ENCODE measurements around the gene SPHK1.

Gene SPHK1

GRCh38 chr17:76417499-76418143 is 33.2 kb downstream of the SPHK1 start:
- Histone ChIP-seq H4K20me1 (peaks cover 96% of the 10 kb centered on the region), H3K4me1 (peaks cover 55% of the 10 kb centered on the region), H3K9ac (no peak overlapping the region), H3K27me3 (no peaks in the 10 kb centered on the region), H3K9me3 (no peaks in the 10 kb centered on the region), H3K36me3 (peaks cover 64% of the 10 kb centered on the region), H3K4me3 (no peak overlapping the region), H3K4me2 (peak overlapping the region; percentile 55), H3K27ac (0 out of 2 replicates have a peak overlapping the region, but pooled peaks have one; percentile 40)
- no peak for TF ChIP-seq Cebpa-rat (IDR thresholded peaks at IDR 0.05)

- Histone ChIP-seq H3K36me3 (peaks cover 53% of the 10 kb centered on the region), H3K9ac (peak overlapping the region; percentile 42), H3K27me3 (no peaks in the 10 kb centered on the region), H3K4me2 (peak overlapping the region; percentile 81), H3K27ac (peak overlapping the region; percentile 65), H3K9me3 (no peaks in the 10 kb centered on the region), H4K20me1 (peaks cover 84% of the 10 kb centered on the region), H3K4me3 (no peak overlapping the region), H3K4me1 (peaks cover 69% of the 10 kb centered on the region)
- TF ChIP-seq Cebpa-rat (IDR thresholded peaks at IDR 0.05) = no peak
Measured at GRCh38 chr17:76419576-76420260, 35.3 kb downstream of the SPHK1 start.

- H3K9me3 ChIP-seq = no peaks in the 10 kb centered on the region
Measured at GRCh38 chr17:76420356-76421043, 36.1 kb downstream of the SPHK1 start.

GRCh38 chr17:76421044-76421407 is 36.6 kb downstream of the SPHK1 start:
- no peak overlapping the region for H3K4me3 ChIP-seq
- no peak for TF ChIP-seq Cebpa-rat (IDR thresholded peaks at IDR 0.05)

More at GRCh38 chr17:76420356-76421043, 36.1 kb downstream of the SPHK1 start:
- TF ChIP-seq Cebpa-rat (IDR thresholded peaks at IDR 0.05) = no peak
- H3K4me1 ChIP-seq = peaks cover 69% of the 10 kb centered on the region
- peak overlapping the region; percentile 65 for H3K27ac ChIP-seq
- no peaks in the 10 kb centered on the region for H3K27me3 ChIP-seq
- no peak overlapping the region for H3K4me3 ChIP-seq
- peaks cover 76% of the 10 kb centered on the region for H4K20me1 ChIP-seq
- peaks cover 46% of the 10 kb centered on the region for H3K36me3 ChIP-seq
- peak overlapping the region; percentile 81 for H3K4me2 ChIP-seq
- peak overlapping the region; percentile 42 for H3K9ac ChIP-seq

GRCh38 chr17:76422406-76422805 is 38.0 kb downstream of the SPHK1 start:
- peaks cover 72% of the 10 kb centered on the region for H4K20me1 ChIP-seq
- H3K9me3 ChIP-seq = no peaks in the 10 kb centered on the region; the same call in 1 of the 2 replicates
- peaks cover 32% of the 10 kb centered on the region for H3K36me3 ChIP-seq
- H3K9ac ChIP-seq = no peak overlapping the region
- H3K4me2 ChIP-seq = peak overlapping the region; percentile 40
- H3K4me3 ChIP-seq = no peak overlapping the region
- H3K4me1 ChIP-seq = peaks cover 73% of the 10 kb centered on the region
- no peaks in the 10 kb centered on the region for H3K27me3 ChIP-seq
- TF ChIP-seq Cebpa-rat (IDR thresholded peaks at IDR 0.05) = no peak
- H3K27ac ChIP-seq = peak overlapping the region; percentile 46; the same call in 1 of the 2 replicates

More at GRCh38 chr17:76421044-76421407, 36.6 kb downstream of the SPHK1 start:
- peak overlapping the region; percentile 65; the same call in 1 of the 2 replicates for H3K27ac ChIP-seq
- no peaks in the 10 kb centered on the region for H3K9me3 ChIP-seq
- peaks cover 46% of the 10 kb centered on the region for H3K36me3 ChIP-seq
- no peaks in the 10 kb centered on the region for H3K27me3 ChIP-seq
- peaks cover 75% of the 10 kb centered on the region for H4K20me1 ChIP-seq
- H3K4me1 ChIP-seq = peaks cover 69% of the 10 kb centered on the region
- H3K9ac ChIP-seq = 0 out of 2 replicates have a peak overlapping the region, but pooled peaks have one; percentile 42
- peak overlapping the region; percentile 81 for H3K4me2 ChIP-seq

GRCh38 chr17:76422860-76423259 is 38.5 kb downstream of the SPHK1 start:
- TF ChIP-seq Cebpa-rat (IDR thresholded peaks at IDR 0.05) = no peak
- peaks cover 72% of the 10 kb centered on the region for H4K20me1 ChIP-seq
- no peak overlapping the region for H3K4me3 ChIP-seq
- no peak overlapping the region for H3K9ac ChIP-seq
- H3K4me1 ChIP-seq = peaks cover 73% of the 10 kb centered on the region
- peak overlapping the region; percentile 40 for H3K4me2 ChIP-seq
- H3K27me3 ChIP-seq = no peaks in the 10 kb centered on the region
- H3K27ac ChIP-seq = peak overlapping the region; percentile 46; the same call in 1 of the 2 replicates
- no peaks in the 10 kb centered on the region; the same call in 1 of the 2 replicates for H3K9me3 ChIP-seq
- peaks cover 27% of the 10 kb centered on the region for H3K36me3 ChIP-seq

- H3K27me3 ChIP-seq = no peaks in the 10 kb centered on the region
- peak overlapping the region; percentile 17; the same call in 1 of the 2 replicates for H3K4me2 ChIP-seq
- TF ChIP-seq Cebpa-rat (IDR thresholded peaks at IDR 0.05) = no peak
- peaks cover 16% of the 10 kb centered on the region for H3K36me3 ChIP-seq
- H3K9me3 ChIP-seq = no peaks in the 10 kb centered on the region; the same call in 1 of the 2 replicates
- H4K20me1 ChIP-seq = peaks cover 59% of the 10 kb centered on the region
- H3K27ac ChIP-seq = no peak overlapping the region
- H3K4me1 ChIP-seq = peaks cover 52% of the 10 kb centered on the region
- H3K4me3 ChIP-seq = no peak overlapping the region
- no peak overlapping the region for H3K9ac ChIP-seq
Measured at GRCh38 chr17:76426853-76427252, 42.4 kb downstream of the SPHK1 start.

GRCh38 chr17:76427501-76428231 is 43.3 kb downstream of the SPHK1 start:
- Histone ChIP-seq H3K27ac (no peak overlapping the region), H3K4me1 (peaks cover 45% of the 10 kb centered on the region), H3K27me3 (no peaks in the 10 kb centered on the region), H3K36me3 (peaks cover 8% of the 10 kb centered on the region), H4K20me1 (peaks cover 59% of the 10 kb centered on the region), H3K9ac (no peak overlapping the region), H3K4me3 (no peak overlapping the region), H3K9me3 (no peaks in the 10 kb centered on the region; the same call in 1 of the 2 replicates), H3K4me2 (peak overlapping the region; percentile 59)
- TF ChIP-seq Cebpa-rat (IDR thresholded peaks at IDR 0.05) = no peak

- H3K4me3 ChIP-seq = no peak overlapping the region
- no peak overlapping the region for H3K27ac ChIP-seq
- H4K20me1 ChIP-seq = peaks cover 56% of the 10 kb centered on the region
- TF ChIP-seq Cebpa-rat (IDR thresholded peaks at IDR 0.05) = no peak
- peak overlapping the region; percentile 59 for H3K4me2 ChIP-seq
- no peak overlapping the region for H3K9ac ChIP-seq
- H3K9me3 ChIP-seq = no peaks in the 10 kb centered on the region; the same call in 1 of the 2 replicates
- no peaks in the 10 kb centered on the region for H3K27me3 ChIP-seq
- H3K4me1 ChIP-seq = peaks cover 41% of the 10 kb centered on the region
- no peaks in the 10 kb centered on the region; the same call in 1 of the 2 replicates for H3K36me3 ChIP-seq
Measured at GRCh38 chr17:76428511-76428910, 44.1 kb downstream of the SPHK1 start.
